Panc1 (cell line): Measurements from ENCODE around the gene TAOK3.
"Not testable (repeated sequence)": the region's sequence is repeated elsewhere in the genome, so short reads cannot be mapped to it uniquely, and the experiment has no call there.

Experiments used
- POLR2AphosphoS5 ChIP-seq: IDR thresholded peaks from 2 replicates; pipeline ENCODE4 v1.6.1; 2012; ENCODE audit warnings: mild to moderate bottlenecking, low read depth, low read length, moderate library complexity
- TF ChIP-seq, protein P1 (sequence below): fragments of 450-650 bp; IDR thresholded peaks from 2 replicates; pipeline ENCODE4 v1.5.1; 2017; ENCODE audit warnings: mild to moderate bottlenecking

DNA sequence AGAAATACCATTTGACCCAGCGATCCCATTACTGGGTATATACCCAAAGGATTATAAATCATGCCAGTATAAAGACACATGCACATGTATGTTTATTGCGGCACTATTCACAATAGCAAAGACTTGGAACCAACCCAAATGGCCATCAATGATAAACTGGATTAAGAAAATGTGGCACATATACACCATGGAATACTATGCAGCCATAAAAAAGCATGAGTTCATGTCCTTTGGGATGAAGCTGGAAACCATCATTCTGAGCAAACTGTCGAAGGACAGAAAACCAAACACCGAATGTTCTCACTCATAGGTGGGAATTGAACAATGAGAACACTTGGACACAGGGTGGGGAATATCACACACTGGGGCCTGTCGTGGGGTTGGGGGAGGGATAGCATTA lies 243.3 kb downstream of the TAOK3 start:
- TF ChIP-seq, protein P1, sequence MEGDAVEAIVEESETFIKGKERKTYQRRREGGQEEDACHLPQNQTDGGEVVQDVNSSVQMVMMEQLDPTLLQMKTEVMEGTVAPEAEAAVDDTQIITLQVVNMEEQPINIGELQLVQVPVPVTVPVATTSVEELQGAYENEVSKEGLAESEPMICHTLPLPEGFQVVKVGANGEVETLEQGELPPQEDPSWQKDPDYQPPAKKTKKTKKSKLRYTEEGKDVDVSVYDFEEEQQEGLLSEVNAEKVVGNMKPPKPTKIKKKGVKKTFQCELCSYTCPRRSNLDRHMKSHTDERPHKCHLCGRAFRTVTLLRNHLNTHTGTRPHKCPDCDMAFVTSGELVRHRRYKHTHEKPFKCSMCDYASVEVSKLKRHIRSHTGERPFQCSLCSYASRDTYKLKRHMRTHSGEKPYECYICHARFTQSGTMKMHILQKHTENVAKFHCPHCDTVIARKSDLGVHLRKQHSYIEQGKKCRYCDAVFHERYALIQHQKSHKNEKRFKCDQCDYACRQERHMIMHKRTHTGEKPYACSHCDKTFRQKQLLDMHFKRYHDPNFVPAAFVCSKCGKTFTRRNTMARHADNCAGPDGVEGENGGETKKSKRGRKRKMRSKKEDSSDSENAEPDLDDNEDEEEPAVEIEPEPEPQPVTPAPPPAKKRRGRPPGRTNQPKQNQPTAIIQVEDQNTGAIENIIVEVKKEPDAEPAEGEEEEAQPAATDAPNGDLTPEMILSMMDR: not testable (repeated sequence)
- not testable (repeated sequence) for TF ChIP-seq POLR2AphosphoS5
